ENCODE data around the gene MSTN. TPM values are rescaled to one million over a fixed set of nuclear protein-coding genes. Genes with fewer than 3 reads are reported as not detected.

MSTN gene
- total and polyA plus RNA-seq, 2 donors (not counting 3 experiments of a cell fraction or from before 2014, with no cell fraction given), result 0.04 TPM; not detected in 1

GRCh38 chr2:190050001-190050400 is 12.5 kb downstream of the MSTN start:
- CTCF ChIA-PET, result interaction anchor here (1.1 to 1.4 kb wide), 6 partner anchors 12 to 26 kb away, joined by 3 to 4 read pairs (median 4); no protein-coding TSS in a partner anchor
- H4K20me1 ChIP-seq (replicated peaks; ENCODE audit: control insufficient read depth, extremely low read depth, insufficient read depth, low read length), result no peaks in the 10 kb centered on the region
- H3K27me3 ChIP-seq (ENCODE audit: control insufficient read depth in 2 of 2, insufficient read depth in 2 of 2, low read length in 2 of 2), result peaks cover 2 to 12% of the 10 kb centered on the region in 2 experiments
- no peaks in the 10 kb centered on the region for H3K36me3 ChIP-seq (ENCODE audit: control insufficient read depth in 2 of 2, extremely low read depth in 1 of 2, insufficient read depth in 2 of 2, low read length in 2 of 2)
- H3K79me2 ChIP-seq (ENCODE audit: control insufficient read depth, insufficient read depth, low read length), result no peaks in the 10 kb centered on the region
- H3K9me1 ChIP-seq (replicated peaks; ENCODE audit: control insufficient read depth, extremely low read depth, insufficient read depth, low read length), result no peaks in the 10 kb centered on the region
- TF ChIP-seq POLR2A (IDR thresholded peaks at IDR 0.05; ENCODE audit: low read depth, low read length) (no peak), MYC (IDR thresholded peaks at IDR 0.05; ENCODE audit: low read depth, low read length) (no peak), CTCF (IDR thresholded peaks at IDR 0.05; ENCODE audit: extremely low read depth in 1 of 2, insufficient read depth in 1 of 2, low read depth in 1 of 2, low read length in 2 of 2) (no peak), GATA2 (IDR thresholded peaks at IDR 0.05; ENCODE audit: insufficient read depth, insufficient read length, low read depth, low read length) (no peak), FOS (IDR thresholded peaks at IDR 0.05; ENCODE audit: borderline replicate concordance, insufficient read depth, low read length) (no peak), MAX (IDR thresholded peaks at IDR 0.05; ENCODE audit: insufficient read depth, insufficient read length) (no peak), POLR2AphosphoS5 (IDR thresholded peaks at IDR 0.05; ENCODE audit: insufficient read depth, low read depth, low read length) (no peak)
- no peak for FAIRE-seq
- H3K9ac ChIP-seq (replicated peaks; ENCODE audit: extremely low read depth, insufficient read depth, low read length), result no peak overlapping the region
- BruUV-seq (replicated peaks), result no TSS peak
- intact Hi-C loops (cut with micrococcal nuclease), result no loop called here
- H3K4me1 ChIP-seq (ENCODE audit: control insufficient read depth, extremely low read depth, insufficient read depth, low read length), result no peaks in the 10 kb centered on the region
- POLR2A ChIA-PET, result no interaction called here
- no peak overlapping the region for H3K27ac ChIP-seq (ENCODE audit: insufficient read depth, low read depth, low read length)
- H3K4me3 ChIP-seq (replicated peaks in 1 of 3; ENCODE audit: insufficient read depth in 1 of 3, low read depth in 1 of 3, low read length in 3 of 3), result no peak overlapping the region
- no peaks in the 10 kb centered on the region for H3K9me3 ChIP-seq (replicated peaks; ENCODE audit: control insufficient read depth, insufficient read depth, low read length)
- H2AFZ ChIP-seq (ENCODE audit: low read depth, low read length), result no peak overlapping the region
- dilution Hi-C loops (cut with MboI; ENCODE audit: extremely low pct_ligation_motif_present, low sequenced_read_pairs), result no loop called here
- no peak for DNase-seq (ENCODE audit: low read depth, low spot score)
- no peak overlapping the region for H3K4me2 ChIP-seq (ENCODE audit: insufficient read depth, low read length)

Data from endothelial cell of umbilical vein (primary cell).